PC-3 (cell line): ENCODE results near the gene C3AR1. TPM values are rescaled to one million over a fixed set of nuclear protein-coding genes. Genes with fewer than 3 reads are reported as not detected.

Experiments
- ATAC-seq: fragments of 200-7000 bp; cut with Tn5 transposase; 2 replicates; pipeline ENCODE4 v1.9.1; 2020; ENCODE audit warnings: mild to moderate bottlenecking, moderate library complexity
- BruUV-seq: library from RNA; stranded (reverse); fragments of 400-500 nt; replicated peaks from 2 replicates; lab custom pipeline; 2021; lab: Mats Ljungman, UMichigan
- CTCF ChIA-PET: fragments of 300-600 bp; sonication (Branson Sonifier 250); formaldehyde crosslinking; loops from one replicate; lab custom pipeline; 2022; ENCODE audit warnings: antibody characterized with exemption; lab: Charles Lee
- POLR2A ChIA-PET: fragments of 300-600 bp; sonication (Branson Sonifier 250); formaldehyde crosslinking; loops from one replicate; lab custom pipeline; 2022; ENCODE audit warnings: antibody characterized with exemption; ENCODE audit not compliant: unreplicated experiment; lab: Charles Lee
- DNase-seq: peaks from one replicate; pipeline ENCODE4 v3.0.0-alpha.2; 2015
- H2AFZ ChIP-seq: fragments of 300-600 bp; sonication (generic); 2 replicates; pipeline ENCODE4 v1.6.0; 2016; ENCODE audit warnings: antibody characterized with exemption, low read length
- H3F3A ChIP-seq: fragments of 300-600 bp; sonication (generic); one replicate; pipeline ENCODE4 v1.6.0; 2017; ENCODE audit warnings: antibody characterized with exemption, low read length, control low read depth, mild to moderate bottlenecking; ENCODE audit not compliant: unreplicated experiment
- H3K27ac ChIP-seq: fragments of 300-600 bp; sonication (generic); 2 replicates; pipeline ENCODE4 v1.5.1; 2016; ENCODE audit warnings: mild to moderate bottlenecking, low read length
- H3K27me3 ChIP-seq: fragments of 300-600 bp; sonication (generic); 2 replicates; pipeline ENCODE4 v1.6.1; 2016; ENCODE audit warnings: low read length, mixed read lengths
- H3K36me3 ChIP-seq: fragments of 300-600 bp; sonication (generic); 2 replicates; pipeline ENCODE4 v1.6.1; 2016; ENCODE audit warnings: low read depth, mixed run types, low read length, mixed read lengths
- H3K4me1 ChIP-seq: fragments of 300-600 bp; sonication (generic); 2 replicates; pipeline ENCODE4 v1.5.1; 2016; ENCODE audit warnings: low read length; ENCODE audit not compliant: insufficient read depth
- H3K4me2 ChIP-seq: fragments of 300-600 bp; sonication (generic); 2 replicates; pipeline ENCODE4 v1.6.0; 2016; ENCODE audit warnings: low read length
- H3K4me3 ChIP-seq: fragments of 300-600 bp; sonication (generic); 2 replicates; pipeline ENCODE4 v1.5.1; 2016; ENCODE audit warnings: mild to moderate bottlenecking, low read length, mixed read lengths
- H3K79me2 ChIP-seq: fragments of 300-600 bp; sonication (generic); 2 replicates; pipeline ENCODE4 v1.6.1; 2017; ENCODE audit warnings: low read length, mixed read lengths
- H3K9ac ChIP-seq: fragments of 300-600 bp; sonication (generic); 2 replicates; pipeline ENCODE4 v1.6.0; 2016; ENCODE audit warnings: mild to moderate bottlenecking, low read length
- H3K9me2 ChIP-seq: fragments of 300-600 bp; sonication (generic); replicated peaks from 2 replicates; pipeline ENCODE4 v1.6.1; 2016; ENCODE audit warnings: mixed run types, low read length, mixed read lengths
- H3K9me3 ChIP-seq: fragments of 300-600 bp; sonication (generic); 2 replicates; pipeline ENCODE4 v1.6.1; 2016; ENCODE audit warnings: low read length, mixed read lengths
- H4K20me1 ChIP-seq: fragments of 300-600 bp; sonication (generic); 2 replicates; pipeline ENCODE4 v1.6.1; 2016; ENCODE audit warnings: low read length, mixed read lengths
- EZH2 ChIP-seq: fragments of 300-600 bp; sonication (generic); IDR thresholded peaks from one replicate; pipeline ENCODE4 v1.6.1; 2017; ENCODE audit warnings: antibody characterized with exemption, mild to moderate bottlenecking, low read length; ENCODE audit not compliant: unreplicated experiment
- EZH2phosphoT487 ChIP-seq: fragments of 300-600 bp; sonication (generic); IDR thresholded peaks from 2 replicates; pipeline ENCODE4 v1.6.1; 2018; ENCODE audit warnings: mild to moderate bottlenecking, antibody characterized with exemption, low read length, borderline replicate concordance
- intact Hi-C: fragments of 100-400 bp; cut with micrococcal nuclease; formaldehyde crosslinking; loops from 2 replicates; pipeline ENCODE4 v1.9.0; 2023
- total RNA-seq: library from RNA; depleted of rRNA; stranded (reverse); fragments of >200 nt; gene quantifications from 2 replicates; pipeline ENCODE4 v1.2.3, GENCODE V29; 2014; rRNA removed
- TF ChIP-seq, protein P1 (sequence below): fragments of 300-600 bp; sonication (generic); conservative IDR thresholded peaks from 2 replicates; pipeline ENCODE4 v1.5.1; 2017; ENCODE audit warnings: antibody characterized with exemption, low read depth, mild to moderate bottlenecking, low read length

C3AR1 gene
- total RNA-seq, 1 experiment from 2014 or later, result not detected

DNA sequence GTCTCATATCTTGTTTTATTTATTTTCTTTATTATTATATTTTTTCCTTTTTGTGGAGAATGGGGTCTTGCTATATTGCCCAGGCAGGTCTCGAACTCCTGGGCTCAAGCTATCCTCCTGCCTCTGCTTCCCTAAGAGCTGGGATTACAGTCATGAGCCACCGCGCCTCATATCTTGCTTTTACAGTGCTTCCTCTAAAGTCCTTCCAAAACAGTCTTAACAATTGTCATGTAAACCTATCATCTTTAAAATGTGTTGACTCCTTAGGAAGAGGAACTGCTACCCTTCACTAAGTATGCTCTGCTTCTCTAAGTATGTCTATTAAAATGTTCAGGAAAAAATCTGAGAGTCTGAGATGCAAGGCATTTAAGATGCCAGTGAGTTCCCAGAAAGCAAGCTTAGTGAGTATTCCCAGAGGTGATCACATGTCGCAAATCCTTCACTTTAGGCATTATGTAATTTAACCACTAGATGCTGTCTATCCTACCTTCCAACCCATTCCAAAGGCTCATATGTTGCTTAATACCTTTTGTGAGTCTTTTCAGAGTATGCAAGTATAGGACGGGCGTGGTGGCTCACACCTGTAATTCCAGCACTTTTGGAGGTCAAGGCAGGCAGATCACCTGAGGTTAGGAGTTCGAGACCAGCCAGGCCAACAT, 53.4 kb downstream of the C3AR1 start:
- H3K79me2 ChIP-seq, result no peaks in the 10 kb centered on the region
- DNase-seq (no peak), ATAC-seq (no peak)
- H3K27me3 ChIP-seq, result peaks cover 15% of the 10 kb centered on the region; the same call in 1 of the 2 replicates
- no peak overlapping the region for H3K9ac ChIP-seq
- BruUV-seq, result no TSS peak
- intact Hi-C loops, result no loop called here
- ChIA-PET CTCF (no interaction called here), POLR2A (no interaction called here)
- H2AFZ ChIP-seq, result no peak overlapping the region
- H4K20me1 ChIP-seq, result no peaks in the 10 kb centered on the region
- H3F3A ChIP-seq, result no peaks in the 10 kb centered on the region
- TF ChIP-seq, protein P1, sequence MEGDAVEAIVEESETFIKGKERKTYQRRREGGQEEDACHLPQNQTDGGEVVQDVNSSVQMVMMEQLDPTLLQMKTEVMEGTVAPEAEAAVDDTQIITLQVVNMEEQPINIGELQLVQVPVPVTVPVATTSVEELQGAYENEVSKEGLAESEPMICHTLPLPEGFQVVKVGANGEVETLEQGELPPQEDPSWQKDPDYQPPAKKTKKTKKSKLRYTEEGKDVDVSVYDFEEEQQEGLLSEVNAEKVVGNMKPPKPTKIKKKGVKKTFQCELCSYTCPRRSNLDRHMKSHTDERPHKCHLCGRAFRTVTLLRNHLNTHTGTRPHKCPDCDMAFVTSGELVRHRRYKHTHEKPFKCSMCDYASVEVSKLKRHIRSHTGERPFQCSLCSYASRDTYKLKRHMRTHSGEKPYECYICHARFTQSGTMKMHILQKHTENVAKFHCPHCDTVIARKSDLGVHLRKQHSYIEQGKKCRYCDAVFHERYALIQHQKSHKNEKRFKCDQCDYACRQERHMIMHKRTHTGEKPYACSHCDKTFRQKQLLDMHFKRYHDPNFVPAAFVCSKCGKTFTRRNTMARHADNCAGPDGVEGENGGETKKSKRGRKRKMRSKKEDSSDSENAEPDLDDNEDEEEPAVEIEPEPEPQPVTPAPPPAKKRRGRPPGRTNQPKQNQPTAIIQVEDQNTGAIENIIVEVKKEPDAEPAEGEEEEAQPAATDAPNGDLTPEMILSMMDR, result no peak
- TF ChIP-seq EZH2phosphoT487 (no peak), EZH2 (no peak)
- no peaks in the 10 kb centered on the region for H3K36me3 ChIP-seq
- no peak overlapping the region for H3K4me2 ChIP-seq
- no peak overlapping the region for H3K27ac ChIP-seq
- H3K4me1 ChIP-seq, result no peaks in the 10 kb centered on the region
- no peaks in the 10 kb centered on the region for H3K9me2 ChIP-seq
- no peaks in the 10 kb centered on the region for H3K9me3 ChIP-seq
- no peak overlapping the region for H3K4me3 ChIP-seq

DNA sequence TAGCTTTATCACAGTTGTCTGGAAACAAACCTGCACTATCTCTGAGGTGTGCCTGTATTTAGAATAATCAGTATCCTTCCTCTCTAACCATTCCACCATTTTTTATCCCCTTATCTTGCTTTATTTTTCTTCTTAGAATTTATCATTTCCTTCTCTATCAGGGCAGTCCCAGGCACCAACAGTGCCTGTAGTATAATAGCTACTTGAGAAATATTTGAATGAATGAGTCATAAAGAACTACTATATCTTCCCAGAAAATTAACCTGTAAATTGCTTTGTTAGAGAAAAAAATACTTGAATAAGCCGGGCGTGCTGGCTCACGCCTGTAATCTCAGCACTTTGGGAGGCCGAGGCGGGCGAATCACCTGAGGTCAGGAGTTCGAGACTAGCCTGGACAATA, 54.8 kb downstream of the C3AR1 start:
- no peaks in the 10 kb centered on the region for H3K9me3 ChIP-seq
- no peak overlapping the region for H3K4me3 ChIP-seq
- ChIA-PET POLR2A (interaction anchor here (0.6 kb wide), 1 partner anchor 167 kb away, joined by 3 read pairs; no protein-coding TSS in a partner anchor), CTCF (no interaction called here)
- H3K79me2 ChIP-seq, result no peaks in the 10 kb centered on the region
- H3K9me2 ChIP-seq, result no peaks in the 10 kb centered on the region
- no peak overlapping the region for H3K27ac ChIP-seq
- DNase-seq (no peak), ATAC-seq (no peak)
- H3K4me2 ChIP-seq, result no peak overlapping the region
- H4K20me1 ChIP-seq, result no peaks in the 10 kb centered on the region
- TF ChIP-seq EZH2phosphoT487 (no peak), EZH2 (no peak)
- TF ChIP-seq, protein P1, result no peak
- no peak overlapping the region for H2AFZ ChIP-seq
- intact Hi-C loops, result no loop called here
- H3K36me3 ChIP-seq, result no peaks in the 10 kb centered on the region
- no peaks in the 10 kb centered on the region for H3K4me1 ChIP-seq
- H3F3A ChIP-seq, result no peaks in the 10 kb centered on the region
- no TSS peak for BruUV-seq
- H3K9ac ChIP-seq, result no peak overlapping the region
- peaks cover 15% of the 10 kb centered on the region; the same call in 1 of the 2 replicates for H3K27me3 ChIP-seq

Other genes starting within 250 kb of the C3AR1 start
- not detected in 2 replicates for gene SLC2A14, start 193.4 kb downstream of the C3AR1 start, total RNA-seq
- gene SLC2A3, start 130.2 kb downstream of the C3AR1 start, total RNA-seq, result not detected in 2 replicates
- gene FOXJ2, start 33.6 kb downstream of the C3AR1 start, total RNA-seq, result 6.9 and 10.0 TPM in 2 replicates
- 27.8 and 34.8 TPM in 2 replicates for gene NECAP1, start 15.9 kb upstream of the C3AR1 start, total RNA-seq
- gene CLEC4A, start 57.3 kb upstream of the C3AR1 start, total RNA-seq, result 0.51 TPM in 1 of 2 replicates, not detected in the other
- gene ZNF705A, start 90.7 kb upstream of the C3AR1 start, total RNA-seq, result not detected in 2 replicates
- not detected in 2 replicates for gene FAM90A1, start 161.3 kb upstream of the C3AR1 start, total RNA-seq